Astrocyte (in vitro differentiated cells and primary cell): Measurements from ENCODE around the gene CD63. TPM values are rescaled to one million over a fixed set of nuclear protein-coding genes. Genes with fewer than 3 reads are reported as not detected.

Source experiments
- DNase-seq: peaks from one replicate; pipeline ENCODE4 v3.0.0-alpha.2; 2010; ENCODE audit warnings: low read depth
- FAIRE-seq: peaks from 2 replicates; lab custom pipeline; 2011; peaks lifted over from hg19 to GRCh38; lab: Jason Lieb, UNC
- H2AFZ ChIP-seq: 2 replicates; pipeline ENCODE4 v1.6.0; 2012; ENCODE audit warnings: low read depth, low read length, inconsistent platforms
- H3K27ac ChIP-seq: 2 replicates; pipeline ENCODE4 v1.5.1; 2011; ENCODE audit warnings: low read depth, low read length, inconsistent platforms
- H3K27me3 ChIP-seq: 2 replicates; pipeline ENCODE4 v1.6.0; 2011; ENCODE audit warnings: low read length, inconsistent platforms; ENCODE audit not compliant: insufficient read depth
- H3K36me3 ChIP-seq: 2 replicates; pipeline ENCODE4 v1.5.1; 2011; ENCODE audit warnings: low read length, inconsistent platforms; ENCODE audit not compliant: insufficient read depth
- H3K4me1 ChIP-seq: 2 replicates; pipeline ENCODE4 v1.5.1; 2011; ENCODE audit warnings: low read length, inconsistent platforms; ENCODE audit not compliant: insufficient read depth
- H3K4me2 ChIP-seq: 2 replicates; pipeline ENCODE4 v1.6.0; 2012; ENCODE audit warnings: low read length, inconsistent platforms
- H3K4me3 ChIP-seq: 2 replicates; pipeline ENCODE4 v1.5.1; 2011; ENCODE audit warnings: low read depth, mild to moderate bottlenecking, low read length, inconsistent platforms; ENCODE audit not compliant: insufficient read depth
- H3K79me2 ChIP-seq: 2 replicates; pipeline ENCODE4 v1.6.0; 2012; ENCODE audit warnings: mild to moderate bottlenecking, low read length, inconsistent platforms; ENCODE audit not compliant: insufficient read depth
- H3K9ac ChIP-seq: 2 replicates; pipeline ENCODE4 v1.6.0; 2012; ENCODE audit warnings: mild to moderate bottlenecking, low read length, inconsistent platforms
- H3K9me3 ChIP-seq: 2 replicates; pipeline ENCODE4 v1.5.1; 2012; ENCODE audit warnings: low read depth, mild to moderate bottlenecking, low read length, inconsistent platforms; ENCODE audit not compliant: insufficient read depth
- H4K20me1 ChIP-seq: 2 replicates; pipeline ENCODE4 v1.6.0; 2012; ENCODE audit warnings: low read length, inconsistent platforms; ENCODE audit not compliant: insufficient read depth
- H3K27ac Mint-ChIP-seq: one replicate; pipeline ENCODE4 v1.8.0; 2021; ENCODE audit warnings: mild to moderate bottlenecking, mixed read lengths; ENCODE audit not compliant: unreplicated experiment
- H3K27me3 Mint-ChIP-seq: one replicate; pipeline ENCODE4 v1.8.0; 2021; ENCODE audit warnings: low read depth, mixed read lengths; ENCODE audit not compliant: unreplicated experiment
- H3K36me3 Mint-ChIP-seq: one replicate; pipeline ENCODE4 v1.8.0; 2021; ENCODE audit warnings: low read depth, mixed read lengths; ENCODE audit not compliant: unreplicated experiment
- H3K4me1 Mint-ChIP-seq: one replicate; pipeline ENCODE4 v1.8.0; 2021; ENCODE audit warnings: low read depth, mixed read lengths; ENCODE audit not compliant: unreplicated experiment
- H3K4me3 Mint-ChIP-seq: one replicate; pipeline ENCODE4 v1.8.0; 2021; ENCODE audit warnings: mild to moderate bottlenecking, moderate library complexity, mixed read lengths; ENCODE audit not compliant: unreplicated experiment
- H3K9me3 Mint-ChIP-seq: one replicate; pipeline ENCODE4 v1.8.0; 2021; ENCODE audit warnings: mild to moderate bottlenecking, mixed read lengths; ENCODE audit not compliant: unreplicated experiment
- CTCF ChIP-seq: IDR thresholded peaks from 2 replicates; pipeline ENCODE4 v1.5.1; 2011; ENCODE audit warnings: low read depth, mild to moderate bottlenecking, inconsistent platforms, low read length, moderate library complexity; ENCODE audit not compliant: insufficient read depth
- EZH2 ChIP-seq: IDR thresholded peaks from 2 replicates; pipeline ENCODE4 v1.6.1; 2012; ENCODE audit warnings: mild to moderate bottlenecking, low read length, inconsistent platforms; ENCODE audit not compliant: insufficient read depth
- total RNA-seq: library from RNA; stranded (reverse); gene quantifications from 2 replicates; pipeline ENCODE4 v1.2.1, GENCODE V29; 2021

Gene CD63
- total RNA-seq, 1 donor from 2014 or later = 1,014 TPM

- Histone ChIP-seq H3K9me3 (no peaks in the 10 kb centered on the region), H2AFZ (peak overlapping the region; percentile 54), H3K27me3 (no peaks in the 10 kb centered on the region), H3K36me3 (peaks cover 10% of the 10 kb centered on the region), H3K79me2 (peaks cover 50% of the 10 kb centered on the region), H3K27ac (peak overlapping the region; percentile 99), H3K4me1 (peaks cover 31% of the 10 kb centered on the region), H4K20me1 (peaks cover 38% of the 10 kb centered on the region), H3K4me3 (peak overlapping the region; percentile 98), H3K4me2 (peak overlapping the region; percentile 99), H3K9ac (peak overlapping the region; percentile 94)
- Mint-ChIP-seq H3K4me3 (peak overlapping the region; percentile 85), H3K27ac (peak overlapping the region; percentile 95), H3K36me3 (peaks cover 9% of the 10 kb centered on the region), H3K4me1 (peaks cover 27% of the 10 kb centered on the region), H3K9me3 (no peaks in the 10 kb centered on the region), H3K27me3 (no peaks in the 10 kb centered on the region)
- no peak for FAIRE-seq
- TF ChIP-seq EZH2 (no peak), CTCF (no peak)
- peak; percentile 71 for DNase-seq
Observed at GRCh38 chr12:55729819-55730818, 1.3 kb upstream of the CD63 start.

GRCh38 chr12:55728186-55728938, 447 bp downstream of the CD63 start:
- Mint-ChIP-seq H3K4me1 (peaks cover 32% of the 10 kb centered on the region), H3K27me3 (no peaks in the 10 kb centered on the region), H3K4me3 (peak overlapping the region; percentile 93), H3K9me3 (no peaks in the 10 kb centered on the region), H3K36me3 (peaks cover 17% of the 10 kb centered on the region), H3K27ac (peak overlapping the region; percentile 96)
- H3K4me2 ChIP-seq = peak overlapping the region; percentile 99
- peaks cover 27% of the 10 kb centered on the region for H3K36me3 ChIP-seq
- FAIRE-seq = no peak
- no peaks in the 10 kb centered on the region for H3K27me3 ChIP-seq
- no peak for DNase-seq
- no peak for TF ChIP-seq CTCF
- TF ChIP-seq EZH2 = no peak
- peaks cover 61% of the 10 kb centered on the region for H3K79me2 ChIP-seq
- peaks cover 35% of the 10 kb centered on the region for H3K4me1 ChIP-seq
- peak overlapping the region; percentile 98 for H3K4me3 ChIP-seq
- no peaks in the 10 kb centered on the region for H3K9me3 ChIP-seq
- H4K20me1 ChIP-seq = peaks cover 55% of the 10 kb centered on the region
- peak overlapping the region; percentile 94 for H3K9ac ChIP-seq
- H2AFZ ChIP-seq = no peak overlapping the region
- H3K27ac ChIP-seq = peak overlapping the region; percentile 99
